C4-2B (cell line): ENCODE measurements around the gene ASMTL.

Experiments used
- CTCF ChIP-seq: fragments of 450-650 bp; conservative IDR thresholded peaks from 2 replicates; pipeline ENCODE4 v1.5.1; 2017; ENCODE audit warnings: mild to moderate bottlenecking
- ZFX ChIP-seq: fragments of 450-650 bp; IDR thresholded peaks from 2 replicates; pipeline ENCODE4 v1.6.1; 2017

- TF ChIP-seq CTCF (no peak), ZFX (no peak)
These were observed 31.1 kb downstream of the ASMTL start for GRCh38 chrX:1421433-1422134.
